K562 (cell line): ENCODE results near the gene GOLPH3. TPM values are rescaled to one million over a fixed set of nuclear protein-coding genes. Genes with fewer than 3 reads are reported as not detected.

Source experiments
- CREB1 ChIP-seq, 2 experiments: sonication (generic) in 1 of 2; formaldehyde crosslinking in 1 of 2; IDR thresholded peaks; 2 replicates each; pipeline versions ENCODE4 v1.6.1 to v1.8.0; 2012 to 2022; ENCODE audit warnings: inconsistent platforms in 1 of 2, mild to moderate bottlenecking in 1 of 2, missing genetic modification reagents in 1 of 2, moderate library complexity in 1 of 2
- E2F6 ChIP-seq, 2 experiments: IDR thresholded peaks; 2 replicates each; pipeline ENCODE4 v1.6.1; 2011; ENCODE audit warnings: borderline replicate concordance in 1 of 2, control low read depth in 1 of 2, low read depth in 1 of 2, low read length in 1 of 2, mild to moderate bottlenecking in 1 of 2, mixed read lengths in 1 of 2, moderate library complexity in 1 of 2; ENCODE audit not compliant: insufficient read depth in 1 of 2, insufficient read length in 1 of 2, poor library complexity in 1 of 2, severe bottlenecking in 1 of 2; ENCODE audit errors: extremely low read depth in 1 of 2
- GATAD2B ChIP-seq: fragments of 450-650 bp; IDR thresholded peaks from 2 replicates; pipeline ENCODE4 v1.6.1; 2017; ENCODE audit warnings: mild to moderate bottlenecking, borderline replicate concordance
- KDM5B ChIP-seq: fragments of 200-600 bp; sonication (generic); IDR thresholded peaks from 2 replicates; pipeline ENCODE4 v1.6.1; 2012; ENCODE audit warnings: low read depth, mild to moderate bottlenecking, moderate library complexity, low read length, control low read depth, inconsistent platforms; ENCODE audit not compliant: insufficient replicate concordance
- PHB2 ChIP-seq: fragments of 450-650 bp; IDR thresholded peaks from 2 replicates; pipeline ENCODE4 v1.6.1; 2017; ENCODE audit warnings: low read depth
- POLR2AphosphoS2 ChIP-seq: IDR thresholded peaks from 2 replicates; pipeline ENCODE4 v1.6.1; 2012; ENCODE audit warnings: low read length, improper control_type of control experiment
- RUNX1 ChIP-seq: sonication (generic); IDR thresholded peaks from 2 replicates; pipeline ENCODE4 v1.6.1; 2016; ENCODE audit warnings: antibody characterized with exemption, low read depth
- polyA plus RNA-seq, 8 experiments: library from polyadenylated mRNA; depleted of rRNA in 4 of 8; stranded (reverse) in 5 of 8; unstranded in 3 of 8; fragments of >200 nt; fragmentation: Nextera tagmentation in 2 of 8; fragmentation: Illumina TruSeq in 1 of 8; extraction: Ambion mirVana in 2 of 8; extraction: Trizol in 1 of 8; gene quantifications; 2 replicates each; pipeline versions ENCODE4 v1.2.1 to v1.2.3, GENCODE V29; 2011 to 2014; ENCODE audit warnings: inconsistent platforms in 1 of 8, missing spikeins in 1 of 8
- total RNA-seq, 7 experiments: library from RNA; depleted of rRNA in 6 of 7; stranded (reverse); fragments of >200 nt in 6 of 7; fragmentation: Illumina TruSeq in 2 of 7; extraction: Trizol in 2 of 7; gene quantifications; 2 replicates each; pipeline versions ENCODE4 v1.2.1 to v1.2.3, GENCODE V29; 2011 to 2021; ENCODE audit warnings: low replicate concordance in 1 of 7
- TF ChIP-seq, protein P1 (sequence below), 2 experiments: fragments of 450-650 bp; IDR thresholded peaks; 2 replicates each; pipeline ENCODE4 v1.6.1; 2016

GOLPH3 gene
- total and polyA plus RNA-seq, 9 of the 15 experiments (the other 6 are each of a cell fraction or from before 2014, with no cell fraction given) = 18.8 to 94.6 (median 55.1) TPM

- peak in 1 of 2 experiments; percentile 56 for TF ChIP-seq E2F6 (IDR thresholded peaks at IDR 0.05; ENCODE audit: borderline replicate concordance in 1 of 2, extremely low read depth in 1 of 2, insufficient read depth in 1 of 2, insufficient read length in 1 of 2, low read depth in 1 of 2, low read length in 1 of 2, poor library complexity in 1 of 2, severe bottlenecking in 1 of 2)
- TF ChIP-seq POLR2AphosphoS2 = no peak
- no peak for TF ChIP-seq RUNX1
- peak; percentile 80; the same call in 1 of the 2 replicates for TF ChIP-seq CREB1 (IDR thresholded peaks at IDR 0.05)
- no peak for TF ChIP-seq CREB1 (CRISPR knock-in tag; IDR thresholded peaks at IDR 0.05)
- peak; percentile 32 for TF ChIP-seq KDM5B
- TF ChIP-seq, protein P1, sequence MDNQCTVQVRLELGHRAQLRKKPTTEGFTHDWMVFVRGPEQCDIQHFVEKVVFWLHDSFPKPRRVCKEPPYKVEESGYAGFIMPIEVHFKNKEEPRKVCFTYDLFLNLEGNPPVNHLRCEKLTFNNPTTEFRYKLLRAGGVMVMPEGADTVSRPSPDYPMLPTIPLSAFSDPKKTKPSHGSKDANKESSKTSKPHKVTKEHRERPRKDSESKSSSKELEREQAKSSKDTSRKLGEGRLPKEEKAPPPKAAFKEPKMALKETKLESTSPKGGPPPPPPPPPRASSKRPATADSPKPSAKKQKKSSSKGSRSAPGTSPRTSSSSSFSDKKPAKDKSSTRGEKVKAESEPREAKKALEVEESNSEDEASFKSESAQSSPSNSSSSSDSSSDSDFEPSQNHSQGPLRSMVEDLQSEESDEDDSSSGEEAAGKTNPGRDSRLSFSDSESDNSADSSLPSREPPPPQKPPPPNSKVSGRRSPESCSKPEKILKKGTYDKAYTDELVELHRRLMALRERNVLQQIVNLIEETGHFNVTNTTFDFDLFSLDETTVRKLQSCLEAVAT (IDR thresholded peaks at IDR 0.05) = peak; percentile 61 to 92; a peak in 2 of 4 replicates
- peak; percentile 63; the same call in 1 of the 2 replicates for TF ChIP-seq GATAD2B
- no peak for TF ChIP-seq PHB2
Observed at GRCh38 chr5:32173267-32174010, 680 bp downstream of the GOLPH3 start (continued).
